ENCODE data around the gene PTPN14.

GRCh38 chr1:214370615-214371014 is 180.8 kb downstream of the PTPN14 start:
- no peak for TF ChIP-seq EZH2 (IDR thresholded peaks at IDR 0.05; ENCODE audit: borderline replicate concordance, low read depth, low read length, severe bottlenecking)
- TF ChIP-seq, protein P1, sequence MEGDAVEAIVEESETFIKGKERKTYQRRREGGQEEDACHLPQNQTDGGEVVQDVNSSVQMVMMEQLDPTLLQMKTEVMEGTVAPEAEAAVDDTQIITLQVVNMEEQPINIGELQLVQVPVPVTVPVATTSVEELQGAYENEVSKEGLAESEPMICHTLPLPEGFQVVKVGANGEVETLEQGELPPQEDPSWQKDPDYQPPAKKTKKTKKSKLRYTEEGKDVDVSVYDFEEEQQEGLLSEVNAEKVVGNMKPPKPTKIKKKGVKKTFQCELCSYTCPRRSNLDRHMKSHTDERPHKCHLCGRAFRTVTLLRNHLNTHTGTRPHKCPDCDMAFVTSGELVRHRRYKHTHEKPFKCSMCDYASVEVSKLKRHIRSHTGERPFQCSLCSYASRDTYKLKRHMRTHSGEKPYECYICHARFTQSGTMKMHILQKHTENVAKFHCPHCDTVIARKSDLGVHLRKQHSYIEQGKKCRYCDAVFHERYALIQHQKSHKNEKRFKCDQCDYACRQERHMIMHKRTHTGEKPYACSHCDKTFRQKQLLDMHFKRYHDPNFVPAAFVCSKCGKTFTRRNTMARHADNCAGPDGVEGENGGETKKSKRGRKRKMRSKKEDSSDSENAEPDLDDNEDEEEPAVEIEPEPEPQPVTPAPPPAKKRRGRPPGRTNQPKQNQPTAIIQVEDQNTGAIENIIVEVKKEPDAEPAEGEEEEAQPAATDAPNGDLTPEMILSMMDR (IDR thresholded peaks at IDR 0.05; ENCODE audit: borderline replicate concordance, extremely low read depth, low read length, poor library complexity, severe bottlenecking): no peak
